ENCODE measurements around the gene GPATCH1.
"Not testable (repeated sequence)": the region's sequence is repeated elsewhere in the genome, so short reads cannot be mapped to it uniquely, and the experiment has no call there.

GPATCH1 gene

GRCh38 chr19:33080761-33081681 lies at the start of gene GPATCH1:
Gene GPATCH1 (plus strand): TSS chr19:33081181. CDS start chr19:33081194, 13 bp downstream.
- Mint-ChIP-seq H3K36me3 (ENCODE audit: low read depth) (peaks cover 8% of the 10 kb centered on the region), H3K4me3 (peak within 1 kb of the TSS; percentile 88), H3K27ac (peak within 1 kb of the TSS; percentile 90), H3K27me3 (no peaks in the 10 kb centered on the region), H3K4me1 (ENCODE audit: low read depth) (peaks cover 24% of the 10 kb centered on the region), H3K9me3 (no peaks in the 10 kb centered on the region)
- intact Hi-C loops (cut with micrococcal nuclease): loop anchor here (2.0 kb wide), 1 partner anchor 110 kb away; the partner anchor contains the start of gene CEP89

DNA sequence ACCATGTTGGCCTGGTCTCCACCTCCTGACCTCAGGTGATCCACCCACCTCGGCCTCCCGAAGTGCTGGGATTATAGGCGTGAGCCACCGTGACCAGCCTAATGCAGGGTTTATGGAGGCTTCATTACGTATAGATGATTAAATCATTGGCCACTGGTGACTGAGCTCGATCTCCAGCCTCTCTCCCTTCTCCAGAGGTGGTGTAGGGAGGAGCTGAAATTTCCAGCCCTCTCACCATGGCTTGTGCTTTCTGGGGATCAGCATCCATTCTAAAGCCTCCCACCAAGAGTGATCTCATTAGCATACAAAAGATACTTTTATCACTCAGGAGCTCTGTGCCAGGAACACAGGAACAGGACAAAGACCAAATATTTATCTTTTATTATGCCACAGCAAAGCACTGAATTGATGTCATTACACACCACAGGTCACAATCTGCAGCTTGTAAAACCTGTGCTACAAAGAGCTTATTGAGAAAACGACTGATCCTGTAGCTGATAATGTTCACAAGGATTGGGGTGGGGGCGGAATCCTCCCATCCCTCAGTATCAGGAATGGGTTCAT lies 48.7 kb upstream of the GPATCH1 start:
- Mint-ChIP-seq H3K36me3 (ENCODE audit: low read depth) (no peaks in the 10 kb centered on the region), H3K9me3 (no peaks in the 10 kb centered on the region), H3K4me3 (no peak overlapping the region), H3K4me1 (ENCODE audit: low read depth) (peaks cover 4% of the 10 kb centered on the region), H3K27ac (no peak overlapping the region), H3K27me3 (peaks cover 6% of the 10 kb centered on the region)
- intact Hi-C loops (cut with micrococcal nuclease): no loop called here

DNA sequence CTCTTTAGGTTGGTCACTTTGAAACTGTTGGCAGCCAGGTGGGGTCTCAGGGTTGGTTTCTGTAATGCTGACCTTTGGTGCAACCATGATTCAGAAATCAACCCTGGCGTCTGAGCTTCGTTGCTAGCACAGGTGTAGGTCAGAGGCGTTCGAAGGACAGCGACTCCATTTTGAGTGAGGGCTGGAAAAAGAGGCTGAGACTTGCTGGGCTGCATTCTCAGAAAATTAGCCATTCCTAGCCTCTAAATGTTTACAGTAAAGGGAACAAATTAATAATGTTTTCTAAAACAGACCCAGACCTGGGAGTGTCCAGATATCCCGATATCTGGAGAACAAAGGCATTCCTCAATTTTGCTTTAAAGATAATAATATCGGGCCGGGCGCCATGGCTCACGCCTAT lies 45.5 kb upstream of the GPATCH1 start:
- Mint-ChIP-seq H3K4me3 (no peak overlapping the region), H3K36me3 (ENCODE audit: low read depth) (no peaks in the 10 kb centered on the region), H3K9me3 (no peaks in the 10 kb centered on the region), H3K27ac (no peak overlapping the region), H3K4me1 (ENCODE audit: low read depth) (peaks cover 10% of the 10 kb centered on the region), H3K27me3 (peaks cover 28% of the 10 kb centered on the region)
- intact Hi-C loops (cut with micrococcal nuclease): no loop called here

- intact Hi-C loops (cut with micrococcal nuclease); H3K4me3 Mint-ChIP-seq: not testable (repeated sequence)
These were observed 44.4 kb upstream of the GPATCH1 start for GRCh38 chr19:33036370-33037167.

DNA sequence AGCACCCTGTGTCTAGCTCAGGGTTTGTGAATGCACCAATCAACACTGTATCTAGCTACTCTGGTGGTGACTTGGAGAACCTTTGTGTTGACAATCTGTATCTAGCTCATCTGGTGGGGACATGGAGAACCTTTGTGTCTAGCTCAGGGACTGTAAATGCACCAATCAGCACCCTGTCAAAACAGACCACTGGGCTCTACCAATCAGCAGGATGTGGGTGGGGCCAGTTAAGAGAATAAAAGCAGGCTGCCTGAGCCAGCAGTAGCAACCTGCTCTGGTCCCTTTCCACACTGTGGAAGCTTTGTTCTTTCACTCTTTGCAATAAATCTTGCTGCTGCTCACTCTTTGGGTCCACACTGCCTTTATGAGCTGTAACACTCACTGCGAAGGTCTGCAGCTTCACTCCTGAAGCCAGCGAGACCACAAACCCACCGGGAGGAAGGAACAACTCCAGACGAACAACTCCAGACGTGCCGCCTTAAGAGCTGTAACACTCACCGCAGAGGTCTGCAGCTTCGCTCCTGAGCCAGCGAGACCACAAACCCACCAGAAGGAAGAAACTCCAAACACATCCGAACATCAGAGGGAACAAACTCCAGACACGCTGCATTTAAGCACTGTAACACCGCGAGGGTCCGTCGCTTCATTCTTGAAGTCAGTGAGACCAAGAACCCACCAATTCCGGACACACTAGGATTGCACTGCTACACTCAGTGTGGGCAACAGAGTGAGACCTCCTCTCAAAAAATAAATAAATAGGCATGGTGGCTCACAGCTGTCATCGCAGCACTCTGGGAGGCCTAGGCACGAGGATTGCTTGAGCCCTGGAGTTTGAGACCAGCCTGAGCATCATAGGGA lies 43.6 kb upstream of the GPATCH1 start:
- H3K4me1 Mint-ChIP-seq (ENCODE audit: low read depth); intact Hi-C loops (cut with micrococcal nuclease); H3K9me3 Mint-ChIP-seq; H3K36me3 Mint-ChIP-seq (ENCODE audit: low read depth): not testable (repeated sequence)
- H3K4me3 Mint-ChIP-seq: peak overlapping the region; percentile 62
- peak overlapping the region; percentile 62 for H3K27ac Mint-ChIP-seq
- H3K27me3 Mint-ChIP-seq: peaks cover 30% of the 10 kb centered on the region

More at GRCh38 chr19:33036370-33037167, 44.4 kb upstream of the GPATCH1 start:
- not testable (repeated sequence) for H3K4me1 Mint-ChIP-seq (ENCODE audit: low read depth); H3K27ac Mint-ChIP-seq; H3K36me3 Mint-ChIP-seq (ENCODE audit: low read depth); H3K9me3 Mint-ChIP-seq
- H3K27me3 Mint-ChIP-seq: peaks cover 30% of the 10 kb centered on the region

- H3K36me3 Mint-ChIP-seq (ENCODE audit: low read depth): no peaks in the 10 kb centered on the region
- intact Hi-C loops (cut with micrococcal nuclease): no loop called here
- H3K4me3 Mint-ChIP-seq: no peak overlapping the region
- peaks cover 32% of the 10 kb centered on the region for H3K27me3 Mint-ChIP-seq
- H3K4me1 Mint-ChIP-seq (ENCODE audit: low read depth): peaks cover 10% of the 10 kb centered on the region
- H3K27ac Mint-ChIP-seq: no peak overlapping the region
- no peaks in the 10 kb centered on the region for H3K9me3 Mint-ChIP-seq
These were observed 41.8 kb upstream of the GPATCH1 start for GRCh38 chr19:33039108-33039599.

GRCh38 chr19:33039815-33040214 lies 41.2 kb upstream of the GPATCH1 start:
- Mint-ChIP-seq H3K36me3 (ENCODE audit: low read depth) (no peaks in the 10 kb centered on the region), H3K4me1 (ENCODE audit: low read depth) (peaks cover 10% of the 10 kb centered on the region), H3K27ac (no peak overlapping the region), H3K27me3 (peaks cover 32% of the 10 kb centered on the region), H3K4me3 (no peak overlapping the region), H3K9me3 (no peaks in the 10 kb centered on the region)
- intact Hi-C loops (cut with micrococcal nuclease): no loop called here

DNA sequence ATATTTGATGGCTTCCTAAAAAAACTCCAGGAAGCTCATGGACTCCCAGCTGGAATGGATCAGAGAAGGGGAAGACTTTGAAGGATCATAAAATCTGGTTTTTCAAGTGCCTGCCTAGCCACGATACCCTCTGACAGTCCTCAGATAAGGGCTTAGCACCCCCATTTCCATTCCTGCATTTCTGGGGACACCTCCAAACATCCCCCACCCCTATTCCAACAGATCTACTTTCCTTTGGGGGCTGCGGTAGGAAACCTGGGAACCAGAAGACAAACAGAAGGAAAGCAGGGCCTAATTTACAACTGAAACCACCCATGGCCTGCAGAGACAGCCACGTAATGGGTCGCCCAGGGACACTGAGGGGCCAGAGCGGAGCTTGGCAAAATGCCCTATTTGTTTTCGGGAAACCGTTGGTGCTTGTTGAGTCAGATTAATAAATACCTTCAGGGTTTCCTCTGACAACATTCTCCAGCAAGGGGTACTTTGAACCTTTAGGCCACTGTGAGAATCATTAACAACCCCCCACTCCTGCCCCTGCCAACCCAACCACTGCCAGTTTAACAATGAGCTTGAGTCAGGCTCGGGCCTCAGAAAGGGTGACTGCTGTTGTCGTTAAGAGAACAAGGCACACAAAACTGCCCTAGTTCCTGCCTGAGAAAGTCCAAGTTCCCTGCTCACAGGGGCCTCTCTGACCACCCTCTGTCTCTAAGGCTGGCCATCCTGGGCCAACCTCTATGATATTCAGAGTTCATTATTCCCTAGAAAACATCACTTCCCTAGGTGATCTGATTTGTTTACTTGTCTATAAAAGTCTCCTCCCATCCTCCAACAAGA lies 39.8 kb upstream of the GPATCH1 start:
- Mint-ChIP-seq H3K4me3 (no peak overlapping the region), H3K27me3 (peaks cover 34% of the 10 kb centered on the region), H3K27ac (no peak overlapping the region), H3K4me1 (ENCODE audit: low read depth) (peaks cover 10% of the 10 kb centered on the region), H3K36me3 (ENCODE audit: low read depth) (no peaks in the 10 kb centered on the region), H3K9me3 (no peaks in the 10 kb centered on the region)
- intact Hi-C loops (cut with micrococcal nuclease): no loop called here

GRCh38 chr19:33041828-33042160 lies 39.2 kb upstream of the GPATCH1 start:
- peaks cover 33% of the 10 kb centered on the region for H3K27me3 Mint-ChIP-seq
- intact Hi-C loops (cut with micrococcal nuclease); H3K36me3 Mint-ChIP-seq (ENCODE audit: low read depth); H3K9me3 Mint-ChIP-seq; H3K4me1 Mint-ChIP-seq (ENCODE audit: low read depth); H3K4me3 Mint-ChIP-seq; H3K27ac Mint-ChIP-seq: not testable (repeated sequence)

GRCh38 chr19:33047422-33047821 lies 33.6 kb upstream of the GPATCH1 start:
- H3K4me3 Mint-ChIP-seq: no peak overlapping the region
- intact Hi-C loops (cut with micrococcal nuclease): no loop called here
- H3K4me1 Mint-ChIP-seq (ENCODE audit: low read depth): no peaks in the 10 kb centered on the region
- no peaks in the 10 kb centered on the region for H3K36me3 Mint-ChIP-seq (ENCODE audit: low read depth)
- no peak overlapping the region for H3K27ac Mint-ChIP-seq
- H3K27me3 Mint-ChIP-seq: peaks cover 12% of the 10 kb centered on the region
- no peaks in the 10 kb centered on the region for H3K9me3 Mint-ChIP-seq

- Mint-ChIP-seq H3K27me3 (peaks cover 8% of the 10 kb centered on the region), H3K36me3 (ENCODE audit: low read depth) (no peaks in the 10 kb centered on the region), H3K4me1 (ENCODE audit: low read depth) (no peaks in the 10 kb centered on the region), H3K4me3 (no peak overlapping the region), H3K9me3 (no peaks in the 10 kb centered on the region), H3K27ac (no peak overlapping the region)
- intact Hi-C loops (cut with micrococcal nuclease): no loop called here
These were observed 31.9 kb upstream of the GPATCH1 start for GRCh38 chr19:33048806-33049676.

DNA sequence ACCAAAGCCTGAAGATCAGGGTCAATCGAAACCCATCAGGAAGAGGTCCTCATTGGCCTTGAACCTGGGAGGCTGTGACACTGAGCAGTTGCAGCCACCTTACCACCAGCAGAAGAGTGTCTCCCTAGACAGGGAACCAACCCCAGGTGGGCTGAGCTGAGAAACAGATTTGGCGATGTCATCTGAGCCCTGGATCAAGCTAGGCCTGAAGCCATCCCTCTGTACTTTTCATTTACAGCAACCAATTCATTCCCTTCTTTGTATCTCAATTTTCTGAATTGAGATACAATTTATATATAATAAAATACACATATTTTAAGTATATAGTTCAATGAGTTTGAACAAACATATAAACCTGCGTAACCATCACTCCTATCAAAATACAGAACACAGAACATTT lies 30.9 kb upstream of the GPATCH1 start:
- Mint-ChIP-seq H3K36me3 (ENCODE audit: low read depth) (no peaks in the 10 kb centered on the region), H3K4me1 (ENCODE audit: low read depth) (no peaks in the 10 kb centered on the region), H3K27ac (no peak overlapping the region), H3K4me3 (no peak overlapping the region), H3K9me3 (no peaks in the 10 kb centered on the region), H3K27me3 (peaks cover 11% of the 10 kb centered on the region)
- intact Hi-C loops (cut with micrococcal nuclease): no loop called here
